SK-N-MC (cell line): Measurements from ENCODE around the gene COPS7A.

Experiments
- EZH2 ChIP-seq: fragments of 200-600 bp; sonication (generic); IDR thresholded peaks from one replicate; pipeline ENCODE4 v1.6.1; 2017; ENCODE audit warnings: antibody characterized with exemption
- POLR2AphosphoS5 ChIP-seq: IDR thresholded peaks from 2 replicates; pipeline ENCODE4 v1.6.1; 2012; ENCODE audit warnings: mild to moderate bottlenecking, low read depth, low read length, borderline replicate concordance

DNA sequence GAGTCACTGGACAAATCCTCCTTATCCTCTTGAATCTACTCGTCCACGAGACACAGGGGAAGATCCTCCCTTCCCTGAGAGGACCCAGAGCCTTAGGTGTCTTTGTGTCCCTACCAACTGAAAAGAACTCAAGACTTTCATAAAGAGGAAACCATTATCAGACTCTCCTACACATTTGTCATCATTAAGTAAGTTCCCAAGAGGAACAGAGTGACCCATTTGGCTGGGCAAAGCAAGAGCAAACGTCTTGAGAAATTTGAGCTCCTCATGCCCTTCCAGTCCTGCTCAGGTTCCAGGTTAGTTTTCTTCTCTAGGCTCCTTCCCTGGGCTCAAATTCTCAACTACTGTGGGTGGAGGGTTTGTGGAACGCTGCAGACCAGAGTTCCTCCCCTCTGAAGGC is 23.4 kb downstream of the COPS7A start:
- no peak for TF ChIP-seq POLR2AphosphoS5
- no peak for TF ChIP-seq EZH2
